SK-N-SH treated with all-trans-retinoic acid at 6 μM for 48 hours (cell line): ENCODE measurements around the gene CACNA1B.

Experiments
- ATAC-seq: fragments of 200-7000 bp; cut with Tn5 transposase; 3 replicates; pipeline ENCODE4 v1.9.1; 2020; ENCODE audit warnings: mild to moderate bottlenecking, moderate library complexity
- ARNTL ChIP-seq: fragments of 450-650 bp; formaldehyde crosslinking; IDR thresholded peaks from 2 replicates; pipeline ENCODE4 v1.5.0; 2020; ENCODE audit warnings: low read depth, mild to moderate bottlenecking, moderate library complexity, borderline replicate concordance
- BACH2 ChIP-seq: fragments of 250-450 bp; sonication (Bioruptor Pico); IDR thresholded peaks from 2 replicates; pipeline ENCODE4 v1.9.0; 2021; ENCODE audit warnings: mild to moderate bottlenecking, borderline replicate concordance
- CSDC2 ChIP-seq: fragments of 250-450 bp; sonication (Bioruptor Pico); IDR thresholded peaks from 2 replicates; pipeline ENCODE4 v1.5.0; 2020; ENCODE audit warnings: mild to moderate bottlenecking, moderate library complexity
- ESRRG ChIP-seq: fragments of 250-450 bp; sonication (Bioruptor Pico); IDR thresholded peaks from 2 replicates; pipeline ENCODE4 v1.6.1; 2021; ENCODE audit warnings: mild to moderate bottlenecking
- GLIS3 ChIP-seq: fragments of 250-450 bp; sonication (Bioruptor Pico); IDR thresholded peaks from 2 replicates; pipeline ENCODE4 v1.5.0; 2020; ENCODE audit warnings: mild to moderate bottlenecking, moderate library complexity
- ISL1 ChIP-seq: fragments of 250-450 bp; sonication (Bioruptor Pico); IDR thresholded peaks from 2 replicates; pipeline ENCODE4 v2.1.2; 2022; ENCODE audit warnings: mild to moderate bottlenecking, moderate library complexity
- OSR1 ChIP-seq: fragments of 250-450 bp; sonication (Bioruptor Pico); IDR thresholded peaks from 2 replicates; pipeline ENCODE4 v1.8.0; 2022; ENCODE audit warnings: moderate library complexity, mild to moderate bottlenecking, inconsistent platforms
- PPARA ChIP-seq: fragments of 250-450 bp; sonication (Bioruptor Pico); IDR thresholded peaks from 2 replicates; pipeline ENCODE4 v1.5.0; 2020; ENCODE audit warnings: mild to moderate bottlenecking, borderline replicate concordance
- RARB ChIP-seq: fragments of 250-450 bp; sonication (Bioruptor Pico); IDR thresholded peaks from 2 replicates; pipeline ENCODE4 v1.8.0; 2021; ENCODE audit warnings: mild to moderate bottlenecking, moderate library complexity
- SNAI2 ChIP-seq: fragments of 250-450 bp; sonication (Bioruptor Pico); IDR thresholded peaks from 2 replicates; pipeline ENCODE4 v1.5.0; 2020; ENCODE audit warnings: mild to moderate bottlenecking, moderate library complexity
- TCF4 ChIP-seq: fragments of 250-450 bp; sonication (Bioruptor Pico); IDR thresholded peaks from 2 replicates; pipeline ENCODE4 v1.8.0; 2021; ENCODE audit warnings: mild to moderate bottlenecking, moderate library complexity, borderline replicate concordance
- TOX ChIP-seq: fragments of 250-450 bp; sonication (Bioruptor Pico); IDR thresholded peaks from 2 replicates; pipeline ENCODE4 v1.8.0; 2021; ENCODE audit warnings: mild to moderate bottlenecking, moderate library complexity, borderline replicate concordance
- ZC3H10 ChIP-seq: fragments of 250-450 bp; sonication (Bioruptor Pico); IDR thresholded peaks from 2 replicates; pipeline ENCODE4 v1.5.1; 2021; ENCODE audit warnings: mild to moderate bottlenecking, moderate library complexity
- ZFP3 ChIP-seq: fragments of 250-450 bp; sonication (Bioruptor Pico); IDR thresholded peaks from 2 replicates; pipeline ENCODE4 v1.5.0; 2020; ENCODE audit warnings: mild to moderate bottlenecking, moderate library complexity
- ZFP30 ChIP-seq: fragments of 450-650 bp; formaldehyde crosslinking; IDR thresholded peaks from 2 replicates; pipeline ENCODE4 v1.5.0; 2022; ENCODE audit warnings: mild to moderate bottlenecking, moderate library complexity
- ZNF565 ChIP-seq: fragments of 450-650 bp; formaldehyde crosslinking; conservative IDR thresholded peaks from 2 replicates; pipeline ENCODE4 v1.5.0; 2020; ENCODE audit warnings: low read depth, mild to moderate bottlenecking, moderate library complexity
- ZNF70 ChIP-seq: fragments of 450-650 bp; formaldehyde crosslinking; IDR thresholded peaks from 2 replicates; pipeline ENCODE4 v1.5.0; 2020; ENCODE audit warnings: mild to moderate bottlenecking, moderate library complexity
- ZNF8 ChIP-seq: fragments of 450-650 bp; formaldehyde crosslinking; IDR thresholded peaks from 2 replicates; pipeline ENCODE4 v1.5.0; 2020; ENCODE audit warnings: mild to moderate bottlenecking, moderate library complexity
- TF ChIP-seq, protein P1 (sequence below): fragments of 250-450 bp; sonication (Bioruptor Pico); IDR thresholded peaks from 2 replicates; pipeline ENCODE4 v1.5.0; 2020; ENCODE audit warnings: mild to moderate bottlenecking, moderate library complexity
- TF ChIP-seq, protein P2 (sequence below): fragments of 250-450 bp; sonication (Bioruptor Pico); IDR thresholded peaks from 2 replicates; pipeline ENCODE4 v1.5.1; 2021; ENCODE audit warnings: mild to moderate bottlenecking, moderate library complexity
- TF ChIP-seq, protein P3 (sequence below): fragments of 250-450 bp; sonication (Bioruptor Pico); IDR thresholded peaks from 2 replicates; pipeline ENCODE4 v1.8.0; 2020; ENCODE audit warnings: mild to moderate bottlenecking, moderate library complexity, borderline replicate concordance
- TF ChIP-seq, protein P4 (sequence below): fragments of 250-450 bp; sonication (Bioruptor Pico); IDR thresholded peaks from 2 replicates; pipeline ENCODE4 v1.8.0; 2021; ENCODE audit warnings: low read depth, mild to moderate bottlenecking, moderate library complexity, borderline replicate concordance

The CACNA1B gene

DNA sequence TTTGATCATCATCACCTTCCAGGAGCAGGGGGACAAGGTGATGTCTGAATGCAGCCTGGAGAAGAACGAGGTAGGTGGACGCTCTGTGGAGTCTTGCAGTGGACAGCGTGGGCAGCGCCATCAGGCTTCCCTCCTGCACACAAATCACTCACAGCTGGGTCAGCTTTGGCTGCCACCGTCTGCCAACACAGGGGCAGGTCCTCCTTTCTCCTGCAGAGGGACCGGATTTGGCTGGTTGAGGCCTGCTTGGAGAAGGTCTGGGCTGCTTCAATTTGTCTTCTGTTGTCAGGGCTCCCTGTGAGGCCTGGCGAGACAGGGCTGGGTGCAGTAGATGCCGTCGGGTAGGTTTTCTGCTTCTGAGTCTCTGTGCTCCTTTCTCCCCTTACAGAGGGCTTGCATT is 180.6 kb downstream of the CACNA1B start (continued):
- TF ChIP-seq TCF4 (CRISPR knock-in tag) = no peak
- TF ChIP-seq, protein P1, sequence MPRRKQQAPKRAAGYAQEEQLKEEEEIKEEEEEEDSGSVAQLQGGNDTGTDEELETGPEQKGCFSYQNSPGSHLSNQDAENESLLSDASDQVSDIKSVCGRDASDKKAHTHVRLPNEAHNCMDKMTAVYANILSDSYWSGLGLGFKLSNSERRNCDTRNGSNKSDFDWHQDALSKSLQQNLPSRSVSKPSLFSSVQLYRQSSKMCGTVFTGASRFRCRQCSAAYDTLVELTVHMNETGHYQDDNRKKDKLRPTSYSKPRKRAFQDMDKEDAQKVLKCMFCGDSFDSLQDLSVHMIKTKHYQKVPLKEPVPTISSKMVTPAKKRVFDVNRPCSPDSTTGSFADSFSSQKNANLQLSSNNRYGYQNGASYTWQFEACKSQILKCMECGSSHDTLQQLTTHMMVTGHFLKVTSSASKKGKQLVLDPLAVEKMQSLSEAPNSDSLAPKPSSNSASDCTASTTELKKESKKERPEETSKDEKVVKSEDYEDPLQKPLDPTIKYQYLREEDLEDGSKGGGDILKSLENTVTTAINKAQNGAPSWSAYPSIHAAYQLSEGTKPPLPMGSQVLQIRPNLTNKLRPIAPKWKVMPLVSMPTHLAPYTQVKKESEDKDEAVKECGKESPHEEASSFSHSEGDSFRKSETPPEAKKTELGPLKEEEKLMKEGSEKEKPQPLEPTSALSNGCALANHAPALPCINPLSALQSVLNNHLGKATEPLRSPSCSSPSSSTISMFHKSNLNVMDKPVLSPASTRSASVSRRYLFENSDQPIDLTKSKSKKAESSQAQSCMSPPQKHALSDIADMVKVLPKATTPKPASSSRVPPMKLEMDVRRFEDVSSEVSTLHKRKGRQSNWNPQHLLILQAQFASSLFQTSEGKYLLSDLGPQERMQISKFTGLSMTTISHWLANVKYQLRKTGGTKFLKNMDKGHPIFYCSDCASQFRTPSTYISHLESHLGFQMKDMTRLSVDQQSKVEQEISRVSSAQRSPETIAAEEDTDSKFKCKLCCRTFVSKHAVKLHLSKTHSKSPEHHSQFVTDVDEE (CRISPR knock-in tag) = no peak
- TF ChIP-seq ZFP3 (CRISPR knock-in tag) = no peak
- no peak for TF ChIP-seq PPARA (CRISPR knock-in tag)
- TF ChIP-seq ZNF565 (CRISPR knock-in tag) = no peak
- TF ChIP-seq CSDC2 (CRISPR knock-in tag) = no peak
- no peak for TF ChIP-seq ARNTL
- TF ChIP-seq GLIS3 = no peak
- TF ChIP-seq TOX = no peak

DNA sequence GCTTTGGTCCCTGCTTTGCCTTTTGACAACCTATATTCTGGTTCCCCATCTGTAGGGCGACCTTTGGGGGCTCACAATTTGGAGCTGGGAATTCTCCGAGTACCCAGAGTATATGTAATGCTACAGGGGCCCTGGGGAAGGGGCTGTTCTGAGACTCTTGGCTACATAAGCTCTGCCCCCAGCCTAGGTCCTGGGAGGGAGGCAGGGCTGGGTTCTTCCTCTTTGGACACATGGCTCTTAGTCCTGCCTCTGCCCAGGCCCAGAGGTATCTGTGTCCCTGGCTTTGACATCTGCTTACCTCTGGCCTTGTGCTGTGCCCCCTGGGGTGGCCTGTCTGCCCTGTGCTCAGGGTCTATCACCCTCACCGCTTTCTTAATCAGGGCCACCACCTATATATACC is 181.6 kb downstream of the CACNA1B start:
- TF ChIP-seq RARB (CRISPR knock-in tag) (no peak), ESRRG (CRISPR knock-in tag) (no peak), GLIS3 (no peak), ZNF8 (no peak), PPARA (CRISPR knock-in tag) (no peak), BACH2 (no peak), ZC3H10 (CRISPR knock-in tag) (no peak), ISL1 (no peak), TCF4 (CRISPR knock-in tag) (no peak), OSR1 (no peak), ARNTL (no peak), TOX (no peak), CSDC2 (CRISPR knock-in tag) (no peak), ZFP3 (CRISPR knock-in tag) (no peak)
- TF ChIP-seq, protein P2, sequence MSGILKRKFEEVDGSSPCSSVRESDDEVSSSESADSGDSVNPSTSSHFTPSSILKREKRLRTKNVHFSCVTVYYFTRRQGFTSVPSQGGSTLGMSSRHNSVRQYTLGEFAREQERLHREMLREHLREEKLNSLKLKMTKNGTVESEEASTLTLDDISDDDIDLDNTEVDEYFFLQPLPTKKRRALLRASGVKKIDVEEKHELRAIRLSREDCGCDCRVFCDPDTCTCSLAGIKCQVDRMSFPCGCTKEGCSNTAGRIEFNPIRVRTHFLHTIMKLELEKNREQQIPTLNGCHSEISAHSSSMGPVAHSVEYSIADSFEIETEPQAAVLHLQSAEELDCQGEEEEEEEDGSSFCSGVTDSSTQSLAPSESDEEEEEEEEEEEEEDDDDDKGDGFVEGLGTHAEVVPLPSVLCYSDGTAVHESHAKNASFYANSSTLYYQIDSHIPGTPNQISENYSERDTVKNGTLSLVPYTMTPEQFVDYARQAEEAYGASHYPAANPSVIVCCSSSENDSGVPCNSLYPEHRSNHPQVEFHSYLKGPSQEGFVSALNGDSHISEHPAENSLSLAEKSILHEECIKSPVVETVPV (CRISPR knock-in tag) = no peak
- ATAC-seq = no peak

DNA sequence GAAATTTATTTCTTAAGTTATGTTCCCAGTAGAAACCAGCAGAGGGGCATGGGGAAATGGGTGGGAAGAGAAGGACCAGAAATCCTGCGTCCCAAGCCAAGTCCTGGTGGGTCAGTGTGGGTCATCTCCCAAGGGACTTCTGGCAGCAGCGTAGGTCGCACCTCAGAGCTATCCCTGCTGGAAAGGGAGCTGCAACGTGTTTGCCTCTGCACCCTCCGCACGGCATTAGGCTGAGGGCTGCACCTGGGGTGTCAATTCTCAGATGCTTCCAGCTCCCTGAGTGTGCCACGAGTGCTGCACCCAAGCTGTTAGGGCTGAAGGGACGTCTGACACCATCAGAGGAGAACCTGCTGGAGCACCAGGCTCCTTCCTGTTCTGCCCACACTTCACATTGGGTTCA is 182.8 kb downstream of the CACNA1B start:
- no peak for ATAC-seq
- TF ChIP-seq ZFP30 (CRISPR knock-in tag) (no peak), SNAI2 (CRISPR knock-in tag) (no peak)

DNA sequence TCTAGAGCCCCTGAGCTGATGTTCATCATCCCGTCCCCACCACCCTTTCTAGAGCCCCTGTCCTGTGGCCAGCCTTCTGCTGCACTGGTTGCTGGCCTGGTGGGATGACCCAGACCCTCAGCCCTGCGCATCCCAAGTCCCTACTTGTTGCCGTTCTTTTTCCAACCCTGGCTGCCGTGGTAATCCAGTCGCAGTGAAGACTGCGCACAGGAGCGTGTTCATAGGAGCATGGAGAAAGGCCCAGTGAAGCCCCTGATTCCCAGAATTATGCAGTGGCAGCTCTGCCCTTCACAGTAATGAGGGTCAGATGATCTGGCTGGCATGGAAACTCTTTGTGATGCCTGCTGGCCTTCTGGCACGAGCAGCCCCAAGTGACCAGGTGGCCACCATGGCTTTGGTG is 183.3 kb downstream of the CACNA1B start:
- no peak for ATAC-seq
- no peak for TF ChIP-seq BACH2
- TF ChIP-seq, protein P3, sequence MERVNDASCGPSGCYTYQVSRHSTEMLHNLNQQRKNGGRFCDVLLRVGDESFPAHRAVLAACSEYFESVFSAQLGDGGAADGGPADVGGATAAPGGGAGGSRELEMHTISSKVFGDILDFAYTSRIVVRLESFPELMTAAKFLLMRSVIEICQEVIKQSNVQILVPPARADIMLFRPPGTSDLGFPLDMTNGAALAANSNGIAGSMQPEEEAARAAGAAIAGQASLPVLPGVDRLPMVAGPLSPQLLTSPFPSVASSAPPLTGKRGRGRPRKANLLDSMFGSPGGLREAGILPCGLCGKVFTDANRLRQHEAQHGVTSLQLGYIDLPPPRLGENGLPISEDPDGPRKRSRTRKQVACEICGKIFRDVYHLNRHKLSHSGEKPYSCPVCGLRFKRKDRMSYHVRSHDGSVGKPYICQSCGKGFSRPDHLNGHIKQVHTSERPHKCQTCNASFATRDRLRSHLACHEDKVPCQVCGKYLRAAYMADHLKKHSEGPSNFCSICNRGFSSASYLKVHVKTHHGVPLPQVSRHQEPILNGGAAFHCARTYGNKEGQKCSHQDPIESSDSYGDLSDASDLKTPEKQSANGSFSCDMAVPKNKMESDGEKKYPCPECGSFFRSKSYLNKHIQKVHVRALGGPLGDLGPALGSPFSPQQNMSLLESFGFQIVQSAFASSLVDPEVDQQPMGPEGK (CRISPR knock-in tag) = no peak
- no peak for TF ChIP-seq ZFP30 (CRISPR knock-in tag)

DNA sequence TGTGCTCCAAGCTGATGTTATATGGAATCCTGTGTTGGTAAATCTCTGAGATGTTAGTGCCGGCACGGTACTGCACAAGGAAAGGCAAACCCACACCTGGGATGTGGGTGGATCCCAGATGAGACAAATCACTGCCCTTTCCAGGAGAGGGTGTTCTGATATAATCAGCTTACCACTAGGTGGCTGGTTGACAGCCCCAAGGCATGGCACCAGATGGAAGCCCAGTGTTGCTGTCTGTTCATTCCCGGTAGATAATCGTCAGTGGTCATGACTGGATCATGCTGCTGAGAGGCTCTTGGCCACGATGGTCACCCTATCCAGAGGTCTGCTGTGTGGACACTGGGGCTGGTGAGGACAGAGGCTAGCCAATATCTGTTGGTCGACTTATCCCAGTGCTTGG is 184.0 kb downstream of the CACNA1B start:
- no peak for ATAC-seq
- TF ChIP-seq RARB (CRISPR knock-in tag) (no peak), ZC3H10 (CRISPR knock-in tag) (no peak), TCF4 (CRISPR knock-in tag) (no peak)
- TF ChIP-seq, all 23 proteins: peak for 0

DNA sequence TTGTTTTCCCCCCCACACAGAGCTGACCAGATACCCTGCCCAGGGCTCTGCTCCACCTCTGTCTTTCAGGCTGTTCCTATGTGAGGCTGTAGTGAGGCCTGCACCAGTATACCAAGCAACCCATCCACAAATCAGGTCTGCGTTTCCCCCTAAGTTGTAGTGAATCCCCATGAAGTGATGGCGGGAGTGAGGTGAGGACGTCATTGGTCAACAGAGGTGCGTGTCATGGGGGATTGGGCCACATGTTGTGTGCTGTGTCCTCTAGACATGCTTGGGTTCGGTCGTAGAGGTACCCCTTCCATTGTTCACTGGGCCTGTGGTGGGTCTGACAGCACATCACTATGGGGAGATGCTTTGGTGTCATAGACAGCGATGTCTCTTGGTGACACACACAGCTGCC is 184.6 kb downstream of the CACNA1B start:
- TF ChIP-seq PPARA (CRISPR knock-in tag) (no peak), TCF4 (CRISPR knock-in tag) (no peak), ZC3H10 (CRISPR knock-in tag) (no peak), ZNF70 (CRISPR knock-in tag) (no peak)
- TF ChIP-seq, protein P2 (CRISPR knock-in tag) = no peak
- TF ChIP-seq, protein P4, sequence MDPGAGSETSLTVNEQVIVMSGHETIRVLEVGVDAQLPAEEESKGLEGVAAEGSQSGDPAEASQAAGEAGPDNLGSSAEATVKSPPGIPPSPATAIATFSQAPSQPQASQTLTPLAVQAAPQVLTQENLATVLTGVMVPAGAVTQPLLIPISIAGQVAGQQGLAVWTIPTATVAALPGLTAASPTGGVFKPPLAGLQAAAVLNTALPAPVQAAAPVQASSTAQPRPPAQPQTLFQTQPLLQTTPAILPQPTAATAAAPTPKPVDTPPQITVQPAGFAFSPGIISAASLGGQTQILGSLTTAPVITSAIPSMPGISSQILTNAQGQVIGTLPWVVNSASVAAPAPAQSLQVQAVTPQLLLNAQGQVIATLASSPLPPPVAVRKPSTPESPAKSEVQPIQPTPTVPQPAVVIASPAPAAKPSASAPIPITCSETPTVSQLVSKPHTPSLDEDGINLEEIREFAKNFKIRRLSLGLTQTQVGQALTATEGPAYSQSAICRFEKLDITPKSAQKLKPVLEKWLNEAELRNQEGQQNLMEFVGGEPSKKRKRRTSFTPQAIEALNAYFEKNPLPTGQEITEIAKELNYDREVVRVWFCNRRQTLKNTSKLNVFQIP (CRISPR knock-in tag) = no peak
- no peak for ATAC-seq
